ENCODE data around the gene CHST11.

Gene CHST11

GRCh38 chr12:104456417-104456949 lies at the start of gene CHST11:
CHST11 (plus strand) TSS chr12:104456948.
- Histone ChIP-seq H3K4me3 (ENCODE audit: low read depth, low read length) (peak within 1 kb of the TSS; percentile 93), H3K9me3 (ENCODE audit: control insufficient read depth, insufficient read depth, low read depth, low read length) (no peaks in the 10 kb centered on the region), H3K27me3 (ENCODE audit: control insufficient read depth, insufficient read depth, low read length) (peaks cover 27% of the 10 kb centered on the region), H3K36me3 (ENCODE audit: control insufficient read depth, insufficient read depth, low read length) (no peaks in the 10 kb centered on the region), H3K27ac (ENCODE audit: low read depth, low read length) (peak within 1 kb of the TSS; percentile 31; the same call in 1 of the 2 replicates), H3K4me1 (ENCODE audit: control insufficient read depth, insufficient read depth, low read length) (peaks cover 43% of the 10 kb centered on the region), H3K9ac (ENCODE audit: low read length) (peak within 1 kb of the TSS; percentile 68)

- Histone ChIP-seq H3K9ac (ENCODE audit: low read length) (no peak overlapping the region), H3K9me3 (ENCODE audit: control insufficient read depth, insufficient read depth, low read depth, low read length) (peaks cover 17% of the 10 kb centered on the region), H3K27me3 (ENCODE audit: control insufficient read depth, insufficient read depth, low read length) (no peaks in the 10 kb centered on the region), H3K4me1 (ENCODE audit: control insufficient read depth, insufficient read depth, low read length) (peaks cover 10% of the 10 kb centered on the region; the same call in 1 of the 2 replicates), H3K27ac (ENCODE audit: low read depth, low read length) (no peak overlapping the region), H3K4me3 (ENCODE audit: low read depth, low read length) (no peak overlapping the region), H3K36me3 (ENCODE audit: control insufficient read depth, insufficient read depth, low read length) (no peaks in the 10 kb centered on the region)
Measured at GRCh38 chr12:104407438-104407837, 49.3 kb upstream of the CHST11 start.

- H3K9me3 ChIP-seq (ENCODE audit: control insufficient read depth, insufficient read depth, low read depth, low read length): peaks cover 17% of the 10 kb centered on the region
- peaks cover 15% of the 10 kb centered on the region for H3K4me1 ChIP-seq (ENCODE audit: control insufficient read depth, insufficient read depth, low read length)
- no peak overlapping the region for H3K27ac ChIP-seq (ENCODE audit: low read depth, low read length)
- H3K9ac ChIP-seq (ENCODE audit: low read length): no peak overlapping the region
- no peaks in the 10 kb centered on the region for H3K27me3 ChIP-seq (ENCODE audit: control insufficient read depth, insufficient read depth, low read length)
- no peak overlapping the region for H3K4me3 ChIP-seq (ENCODE audit: low read depth, low read length)
- H3K36me3 ChIP-seq (ENCODE audit: control insufficient read depth, insufficient read depth, low read length): no peaks in the 10 kb centered on the region
Measured at GRCh38 chr12:104407922-104408321, 48.8 kb upstream of the CHST11 start.

GRCh38 chr12:104410326-104410725 lies 46.4 kb upstream of the CHST11 start:
- Histone ChIP-seq H3K27me3 (ENCODE audit: control insufficient read depth, insufficient read depth, low read length) (no peaks in the 10 kb centered on the region), H3K36me3 (ENCODE audit: control insufficient read depth, insufficient read depth, low read length) (no peaks in the 10 kb centered on the region), H3K9me3 (ENCODE audit: control insufficient read depth, insufficient read depth, low read depth, low read length) (peaks cover 17% of the 10 kb centered on the region), H3K4me1 (ENCODE audit: control insufficient read depth, insufficient read depth, low read length) (peaks cover 37% of the 10 kb centered on the region), H3K4me3 (ENCODE audit: low read depth, low read length) (no peak overlapping the region), H3K9ac (ENCODE audit: low read length) (no peak overlapping the region), H3K27ac (ENCODE audit: low read depth, low read length) (no peak overlapping the region)

GRCh38 chr12:104410786-104411185 lies 46.0 kb upstream of the CHST11 start:
- H3K27ac ChIP-seq (ENCODE audit: low read depth, low read length): no peak overlapping the region
- no peaks in the 10 kb centered on the region for H3K27me3 ChIP-seq (ENCODE audit: control insufficient read depth, insufficient read depth, low read length)
- H3K4me1 ChIP-seq (ENCODE audit: control insufficient read depth, insufficient read depth, low read length): peaks cover 40% of the 10 kb centered on the region
- H3K4me3 ChIP-seq (ENCODE audit: low read depth, low read length): no peak overlapping the region
- peaks cover 17% of the 10 kb centered on the region for H3K9me3 ChIP-seq (ENCODE audit: control insufficient read depth, insufficient read depth, low read depth, low read length)
- H3K36me3 ChIP-seq (ENCODE audit: control insufficient read depth, insufficient read depth, low read length): no peaks in the 10 kb centered on the region
- no peak overlapping the region for H3K9ac ChIP-seq (ENCODE audit: low read length)

GRCh38 chr12:104411826-104412641 lies 44.7 kb upstream of the CHST11 start:
- Histone ChIP-seq H3K36me3 (ENCODE audit: control insufficient read depth, insufficient read depth, low read length) (no peaks in the 10 kb centered on the region), H3K9me3 (ENCODE audit: control insufficient read depth, insufficient read depth, low read depth, low read length) (peaks cover 6% of the 10 kb centered on the region; the same call in 1 of the 2 replicates), H3K4me3 (ENCODE audit: low read depth, low read length) (no peak overlapping the region), H3K9ac (ENCODE audit: low read length) (no peak overlapping the region), H3K27ac (ENCODE audit: low read depth, low read length) (no peak overlapping the region), H3K27me3 (ENCODE audit: control insufficient read depth, insufficient read depth, low read length) (no peaks in the 10 kb centered on the region), H3K4me1 (ENCODE audit: control insufficient read depth, insufficient read depth, low read length) (peaks cover 47% of the 10 kb centered on the region)

GRCh38 chr12:104412681-104413080 lies 44.1 kb upstream of the CHST11 start:
- Histone ChIP-seq H3K27ac (ENCODE audit: low read depth, low read length) (no peak overlapping the region), H3K4me1 (ENCODE audit: control insufficient read depth, insufficient read depth, low read length) (peaks cover 47% of the 10 kb centered on the region), H3K27me3 (ENCODE audit: control insufficient read depth, insufficient read depth, low read length) (no peaks in the 10 kb centered on the region), H3K36me3 (ENCODE audit: control insufficient read depth, insufficient read depth, low read length) (no peaks in the 10 kb centered on the region), H3K4me3 (ENCODE audit: low read depth, low read length) (no peak overlapping the region), H3K9ac (ENCODE audit: low read length) (no peak overlapping the region), H3K9me3 (ENCODE audit: control insufficient read depth, insufficient read depth, low read depth, low read length) (peaks cover under 1% of the 10 kb centered on the region; the same call in 1 of the 2 replicates)

- no peaks in the 10 kb centered on the region for H3K36me3 ChIP-seq (ENCODE audit: control insufficient read depth, insufficient read depth, low read length)
- no peak overlapping the region for H3K9ac ChIP-seq (ENCODE audit: low read length)
- H3K27me3 ChIP-seq (ENCODE audit: control insufficient read depth, insufficient read depth, low read length): no peaks in the 10 kb centered on the region
- no peak overlapping the region for H3K27ac ChIP-seq (ENCODE audit: low read depth, low read length)
- H3K4me3 ChIP-seq (ENCODE audit: low read depth, low read length): no peak overlapping the region
- H3K9me3 ChIP-seq (ENCODE audit: control insufficient read depth, insufficient read depth, low read depth, low read length): no peaks in the 10 kb centered on the region
- H3K4me1 ChIP-seq (ENCODE audit: control insufficient read depth, insufficient read depth, low read length): peaks cover 47% of the 10 kb centered on the region
Measured at GRCh38 chr12:104413330-104413729, 43.4 kb upstream of the CHST11 start.

GRCh38 chr12:104414581-104415341 lies 42.0 kb upstream of the CHST11 start:
- H3K4me3 ChIP-seq (ENCODE audit: low read depth, low read length): peak overlapping the region; percentile 36
- H3K27me3 ChIP-seq (ENCODE audit: control insufficient read depth, insufficient read depth, low read length): no peaks in the 10 kb centered on the region
- H3K36me3 ChIP-seq (ENCODE audit: control insufficient read depth, insufficient read depth, low read length): no peaks in the 10 kb centered on the region
- peak overlapping the region; percentile 20 for H3K9ac ChIP-seq (ENCODE audit: low read length)
- peak overlapping the region; percentile 71; the same call in 1 of the 2 replicates for H3K27ac ChIP-seq (ENCODE audit: low read depth, low read length)
- H3K9me3 ChIP-seq (ENCODE audit: control insufficient read depth, insufficient read depth, low read depth, low read length): no peaks in the 10 kb centered on the region
- peaks cover 47% of the 10 kb centered on the region for H3K4me1 ChIP-seq (ENCODE audit: control insufficient read depth, insufficient read depth, low read length)

- H3K9me3 ChIP-seq (ENCODE audit: control insufficient read depth, insufficient read depth, low read depth, low read length): no peaks in the 10 kb centered on the region
Measured at GRCh38 chr12:104415342-104415980, 41.3 kb upstream of the CHST11 start.

More at GRCh38 chr12:104415342-104415980, 41.3 kb upstream of the CHST11 start:
- Histone ChIP-seq H3K4me3 (ENCODE audit: low read depth, low read length) (no peak overlapping the region), H3K36me3 (ENCODE audit: control insufficient read depth, insufficient read depth, low read length) (no peaks in the 10 kb centered on the region), H3K27ac (ENCODE audit: low read depth, low read length) (peak overlapping the region; percentile 53; the same call in 1 of the 2 replicates), H3K9ac (ENCODE audit: low read length) (no peak overlapping the region), H3K27me3 (ENCODE audit: control insufficient read depth, insufficient read depth, low read length) (no peaks in the 10 kb centered on the region), H3K4me1 (ENCODE audit: control insufficient read depth, insufficient read depth, low read length) (peaks cover 47% of the 10 kb centered on the region)

Data from HUES6 (cell line).